ENCODE results near the gene PA2G4. TPM values are rescaled to one million over a fixed set of nuclear protein-coding genes. Genes with fewer than 3 reads are reported as not detected.

PA2G4 gene
- polyA plus RNA-seq, 1 donor (not counting 4 experiments of a cell fraction or from before 2014, with no cell fraction given), result 480 TPM

DNA sequence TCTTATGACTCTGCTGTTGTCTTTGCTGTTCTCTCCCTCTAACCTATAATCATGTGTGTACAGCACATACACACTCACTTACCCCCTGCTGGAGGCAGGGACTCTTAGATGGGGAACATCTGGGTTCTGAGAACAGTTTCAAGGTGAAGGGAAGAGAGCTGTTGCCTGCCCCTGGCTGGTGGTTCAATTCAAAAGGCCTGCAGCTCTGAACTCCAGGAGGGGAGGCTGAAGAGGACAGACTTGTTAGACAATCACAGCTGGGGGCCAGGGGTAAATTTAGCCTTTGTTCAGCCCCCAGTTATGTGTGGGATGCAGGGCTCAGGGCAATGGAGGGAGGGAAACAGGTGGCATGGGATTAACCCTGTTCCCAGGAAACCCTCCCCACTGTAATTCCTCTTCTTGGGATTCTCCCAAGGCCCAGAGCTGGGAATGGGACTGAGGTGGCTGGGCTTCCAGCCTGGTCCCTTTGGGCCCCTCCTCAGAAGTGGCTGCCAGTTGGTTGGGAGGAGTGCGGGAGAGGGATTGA, 50.0 kb downstream of the PA2G4 start:
- H3K9ac ChIP-seq (ENCODE audit: control insufficient read depth, extremely low read depth, insufficient read depth, low read length), result no peak overlapping the region
- FAIRE-seq, result no peak
- H3K4me2 ChIP-seq (ENCODE audit: control insufficient read depth, extremely low read depth, insufficient read depth, low read depth, low read length), result no peak overlapping the region
- no peak for TF ChIP-seq EZH2 (IDR thresholded peaks at IDR 0.05; ENCODE audit: low read length)
- TF ChIP-seq, protein P1, sequence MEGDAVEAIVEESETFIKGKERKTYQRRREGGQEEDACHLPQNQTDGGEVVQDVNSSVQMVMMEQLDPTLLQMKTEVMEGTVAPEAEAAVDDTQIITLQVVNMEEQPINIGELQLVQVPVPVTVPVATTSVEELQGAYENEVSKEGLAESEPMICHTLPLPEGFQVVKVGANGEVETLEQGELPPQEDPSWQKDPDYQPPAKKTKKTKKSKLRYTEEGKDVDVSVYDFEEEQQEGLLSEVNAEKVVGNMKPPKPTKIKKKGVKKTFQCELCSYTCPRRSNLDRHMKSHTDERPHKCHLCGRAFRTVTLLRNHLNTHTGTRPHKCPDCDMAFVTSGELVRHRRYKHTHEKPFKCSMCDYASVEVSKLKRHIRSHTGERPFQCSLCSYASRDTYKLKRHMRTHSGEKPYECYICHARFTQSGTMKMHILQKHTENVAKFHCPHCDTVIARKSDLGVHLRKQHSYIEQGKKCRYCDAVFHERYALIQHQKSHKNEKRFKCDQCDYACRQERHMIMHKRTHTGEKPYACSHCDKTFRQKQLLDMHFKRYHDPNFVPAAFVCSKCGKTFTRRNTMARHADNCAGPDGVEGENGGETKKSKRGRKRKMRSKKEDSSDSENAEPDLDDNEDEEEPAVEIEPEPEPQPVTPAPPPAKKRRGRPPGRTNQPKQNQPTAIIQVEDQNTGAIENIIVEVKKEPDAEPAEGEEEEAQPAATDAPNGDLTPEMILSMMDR (optimal IDR thresholded peaks at IDR 0.05 in 1 of 3, IDR thresholded peaks at IDR 0.05 in 1 of 3, conservative IDR thresholded peaks at IDR 0.05 in 1 of 3; ENCODE audit: extremely low read depth in 1 of 3, insufficient read depth in 2 of 3, low read length in 3 of 3), result no peak
- no peak overlapping the region for H3K27ac ChIP-seq (ENCODE audit: control insufficient read depth, insufficient read depth, low read length)
- peaks cover 19% of the 10 kb centered on the region for H3K4me1 ChIP-seq (ENCODE audit: control insufficient read depth, extremely low read depth, insufficient read depth, low read length)
- no peak overlapping the region for H2AFZ ChIP-seq (ENCODE audit: control insufficient read depth, low read length)
- no peaks in the 10 kb centered on the region for H4K20me1 ChIP-seq (ENCODE audit: control insufficient read depth, extremely low read depth, insufficient read depth, low read length)
- no peaks in the 10 kb centered on the region for H3K9me3 ChIP-seq (ENCODE audit: control insufficient read depth, low read depth, low read length)
- DNase-seq (ENCODE audit: low read depth, low spot score), result no peak
- dilution Hi-C loops (cut with MboI; ENCODE audit: extremely low pct_ligation_motif_present, low sequenced_read_pairs), result no loop called here
- peaks cover 5 to 7% of the 10 kb centered on the region in 2 experiments for H3K36me3 ChIP-seq (ENCODE audit: control insufficient read depth in 2 of 2, extremely low read depth in 1 of 2, insufficient read depth in 2 of 2, low read length in 2 of 2)
- no peak overlapping the region for H3K4me3 ChIP-seq (ENCODE audit: control insufficient read depth in 2 of 3, extremely low read depth in 1 of 3, insufficient read depth in 2 of 3, low read depth in 1 of 3, low read length in 3 of 3)
- no peaks in the 10 kb centered on the region for H3K9me1 ChIP-seq (ENCODE audit: control insufficient read depth, extremely low read depth, insufficient read depth, low read length)
- no peaks in the 10 kb centered on the region for H3K27me3 ChIP-seq (ENCODE audit: control insufficient read depth, extremely low read depth, insufficient read depth, low read length)
- H3K79me2 ChIP-seq (ENCODE audit: control insufficient read depth, insufficient read depth, low read length), result peaks cover 12% of the 10 kb centered on the region

DNA sequence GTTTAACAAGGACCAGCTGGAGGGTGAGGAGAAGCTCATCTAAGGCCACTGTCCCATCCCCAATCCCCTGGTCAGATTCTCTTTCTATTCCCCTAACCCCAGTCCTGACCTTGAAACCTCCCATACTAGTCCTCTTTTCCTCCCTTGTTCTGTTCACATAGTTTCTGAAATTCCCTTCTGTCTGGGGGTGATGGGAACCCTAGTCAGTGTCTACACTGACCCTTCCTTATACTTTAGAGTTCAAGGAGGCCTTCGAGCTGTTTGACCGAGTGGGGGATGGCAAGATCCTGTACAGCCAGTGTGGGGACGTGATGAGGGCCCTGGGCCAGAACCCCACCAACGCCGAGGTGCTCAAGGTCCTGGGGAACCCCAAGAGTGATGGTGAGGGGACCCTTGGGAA, 50.5 kb downstream of the PA2G4 start:
- H3K27me3 ChIP-seq (ENCODE audit: control insufficient read depth, extremely low read depth, insufficient read depth, low read length), result no peaks in the 10 kb centered on the region
- dilution Hi-C loops (cut with MboI; ENCODE audit: extremely low pct_ligation_motif_present, low sequenced_read_pairs), result no loop called here

More for the DNA sequence above, 50.5 kb downstream of the PA2G4 start:
- peaks cover under 1% of the 10 kb centered on the region for H4K20me1 ChIP-seq (ENCODE audit: control insufficient read depth, extremely low read depth, insufficient read depth, low read length)
- H2AFZ ChIP-seq (ENCODE audit: control insufficient read depth, low read length), result no peak overlapping the region
- H3K9me3 ChIP-seq (ENCODE audit: control insufficient read depth, low read depth, low read length), result no peaks in the 10 kb centered on the region
- H3K27ac ChIP-seq (ENCODE audit: control insufficient read depth, insufficient read depth, low read length), result no peak overlapping the region
- H3K4me3 ChIP-seq (ENCODE audit: control insufficient read depth in 2 of 3, extremely low read depth in 1 of 3, insufficient read depth in 2 of 3, low read depth in 1 of 3, low read length in 3 of 3), result no peak overlapping the region
- FAIRE-seq (no peak), DNase-seq (ENCODE audit: low read depth, low spot score) (no peak)
- TF ChIP-seq, protein P1 (optimal IDR thresholded peaks at IDR 0.05 in 1 of 3, IDR thresholded peaks at IDR 0.05 in 1 of 3, conservative IDR thresholded peaks at IDR 0.05 in 1 of 3; ENCODE audit: extremely low read depth in 1 of 3, insufficient read depth in 2 of 3, low read length in 3 of 3), result no peak
- TF ChIP-seq EZH2 (IDR thresholded peaks at IDR 0.05; ENCODE audit: low read length), result no peak
- H3K9ac ChIP-seq (ENCODE audit: control insufficient read depth, extremely low read depth, insufficient read depth, low read length), result no peak overlapping the region
- H3K36me3 ChIP-seq (ENCODE audit: control insufficient read depth in 2 of 2, extremely low read depth in 1 of 2, insufficient read depth in 2 of 2, low read length in 2 of 2), result peaks cover 10 to 12% of the 10 kb centered on the region in 2 experiments
- H3K4me1 ChIP-seq (ENCODE audit: control insufficient read depth, extremely low read depth, insufficient read depth, low read length), result peaks cover 24% of the 10 kb centered on the region
- H3K9me1 ChIP-seq (ENCODE audit: control insufficient read depth, extremely low read depth, insufficient read depth, low read length), result no peaks in the 10 kb centered on the region
- peaks cover 17% of the 10 kb centered on the region for H3K79me2 ChIP-seq (ENCODE audit: control insufficient read depth, insufficient read depth, low read length)
- no peak overlapping the region for H3K4me2 ChIP-seq (ENCODE audit: control insufficient read depth, extremely low read depth, insufficient read depth, low read depth, low read length)

Measured in keratinocyte (primary cell).